ENCODE results near the gene VRTN.

Gene VRTN

DNA sequence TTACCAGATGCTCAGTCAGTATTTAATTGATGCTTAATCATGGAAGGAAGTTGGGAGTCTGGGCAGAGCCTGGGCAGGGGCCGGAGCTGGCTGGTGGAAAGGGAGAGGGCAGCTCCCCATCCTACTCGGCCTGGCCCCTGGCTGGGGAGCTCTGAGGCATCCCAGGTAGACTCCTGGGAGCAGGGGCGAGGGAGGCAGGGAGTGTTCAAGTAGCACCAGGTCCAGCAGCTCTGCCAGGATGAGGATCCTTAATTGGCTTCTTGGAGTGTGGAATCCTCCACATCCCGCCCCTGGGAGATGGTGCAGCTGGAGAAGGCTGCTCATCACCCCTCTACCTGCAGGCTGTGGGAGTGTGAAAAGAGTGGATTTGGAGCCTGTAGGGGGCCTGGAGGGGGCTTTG is 46.8 kb downstream of the VRTN start:
- DNase-seq: no peak

DNA sequence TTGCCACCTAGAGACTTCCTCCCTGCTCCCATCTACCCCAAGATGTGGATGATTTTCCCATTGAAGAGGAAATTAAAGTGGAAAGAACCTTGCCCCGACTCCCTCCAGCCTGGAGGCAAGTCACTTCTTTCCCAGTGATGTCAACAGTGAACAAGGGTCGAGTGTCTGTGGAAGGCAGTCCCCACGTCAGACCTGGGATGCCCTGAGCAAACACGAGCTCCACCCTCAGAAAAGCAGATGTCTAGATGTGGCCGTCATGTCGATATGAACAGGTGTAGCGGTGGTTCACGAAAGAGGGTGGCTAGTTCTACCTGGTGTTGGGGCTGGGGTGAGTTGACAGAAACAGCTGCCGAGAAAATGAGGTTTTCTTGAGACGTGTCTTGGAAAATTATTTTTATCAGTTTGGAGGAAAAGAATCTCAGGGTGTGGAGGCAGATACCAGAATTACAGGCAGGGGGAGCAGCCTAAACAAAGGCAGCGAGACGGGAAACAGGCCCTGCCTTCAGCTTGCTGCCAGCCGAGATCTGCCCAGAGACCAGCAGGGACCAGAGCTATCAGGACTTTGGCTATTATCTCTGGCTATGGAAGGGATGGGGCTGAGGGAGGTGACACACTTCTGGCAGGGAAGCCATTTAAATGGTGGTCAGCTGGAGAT is 51.9 kb downstream of the VRTN start:
- DNase-seq: no peak

DNA sequence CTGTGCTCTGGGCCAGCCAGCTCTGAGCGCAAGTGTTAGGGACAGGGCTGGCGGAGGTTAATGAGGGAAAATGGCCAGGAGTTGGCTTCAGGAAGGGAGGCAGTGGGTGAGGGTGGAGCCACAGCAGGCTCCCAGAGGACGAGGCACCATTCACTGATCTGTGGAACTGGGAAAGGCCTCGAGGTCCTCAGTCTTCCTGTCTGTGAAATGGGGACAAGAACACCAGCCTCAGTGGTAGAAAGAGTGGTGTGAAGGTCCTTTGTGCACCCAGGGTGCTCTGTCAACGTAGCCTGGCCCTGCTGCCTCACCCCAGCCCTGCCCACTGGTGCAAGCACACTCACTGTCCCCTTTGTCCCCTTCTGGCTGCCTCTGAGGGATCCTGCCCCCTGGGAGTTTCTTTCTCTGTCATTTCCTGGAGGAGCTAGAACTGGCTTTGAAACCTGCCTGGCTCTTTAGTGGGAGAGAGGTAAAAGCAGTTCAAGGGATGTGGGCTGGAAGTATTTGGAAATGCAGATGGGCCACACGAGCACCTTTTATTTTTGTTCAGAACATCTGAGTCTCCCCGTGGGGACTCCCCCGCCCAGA is 52.7 kb downstream of the VRTN start:
- DNase-seq: no peak

DNA sequence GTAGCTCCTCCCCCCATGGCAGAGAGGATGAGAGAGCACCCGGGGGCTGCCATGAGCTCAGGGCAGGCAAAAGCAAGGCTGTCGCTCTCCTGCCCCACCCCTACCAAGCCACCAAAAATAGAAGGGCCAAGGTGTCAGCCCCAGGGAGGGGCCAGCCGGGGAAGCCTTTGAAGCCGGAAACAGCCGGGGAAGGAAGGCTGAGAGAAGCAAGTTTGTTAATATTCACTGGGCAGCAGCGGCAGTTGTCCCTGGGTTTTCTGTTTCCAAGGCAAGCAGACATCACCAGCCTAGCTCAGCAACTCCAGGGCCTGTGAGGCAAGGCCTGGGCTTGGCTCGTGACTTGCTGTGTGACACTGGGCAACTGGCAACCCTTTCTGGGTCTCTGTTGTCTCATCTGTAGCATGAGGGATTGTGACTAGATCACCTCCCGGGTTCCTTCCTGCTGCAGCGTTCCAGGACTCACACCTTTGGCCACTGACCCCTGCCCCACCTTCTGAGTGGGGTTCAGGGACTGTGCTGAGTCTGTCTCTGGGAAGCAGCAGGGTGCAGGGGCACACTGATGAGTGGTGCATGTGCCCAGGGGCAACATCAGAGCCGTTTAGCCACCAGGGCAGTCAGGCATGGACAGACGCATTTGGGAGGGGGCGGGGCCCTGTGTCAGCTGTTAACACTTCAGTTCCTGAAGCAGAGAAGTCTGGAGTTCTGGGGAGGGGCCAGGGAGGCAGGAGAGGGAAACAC is 53.4 kb downstream of the VRTN start:
- DNase-seq: peak; percentile 84

DNA sequence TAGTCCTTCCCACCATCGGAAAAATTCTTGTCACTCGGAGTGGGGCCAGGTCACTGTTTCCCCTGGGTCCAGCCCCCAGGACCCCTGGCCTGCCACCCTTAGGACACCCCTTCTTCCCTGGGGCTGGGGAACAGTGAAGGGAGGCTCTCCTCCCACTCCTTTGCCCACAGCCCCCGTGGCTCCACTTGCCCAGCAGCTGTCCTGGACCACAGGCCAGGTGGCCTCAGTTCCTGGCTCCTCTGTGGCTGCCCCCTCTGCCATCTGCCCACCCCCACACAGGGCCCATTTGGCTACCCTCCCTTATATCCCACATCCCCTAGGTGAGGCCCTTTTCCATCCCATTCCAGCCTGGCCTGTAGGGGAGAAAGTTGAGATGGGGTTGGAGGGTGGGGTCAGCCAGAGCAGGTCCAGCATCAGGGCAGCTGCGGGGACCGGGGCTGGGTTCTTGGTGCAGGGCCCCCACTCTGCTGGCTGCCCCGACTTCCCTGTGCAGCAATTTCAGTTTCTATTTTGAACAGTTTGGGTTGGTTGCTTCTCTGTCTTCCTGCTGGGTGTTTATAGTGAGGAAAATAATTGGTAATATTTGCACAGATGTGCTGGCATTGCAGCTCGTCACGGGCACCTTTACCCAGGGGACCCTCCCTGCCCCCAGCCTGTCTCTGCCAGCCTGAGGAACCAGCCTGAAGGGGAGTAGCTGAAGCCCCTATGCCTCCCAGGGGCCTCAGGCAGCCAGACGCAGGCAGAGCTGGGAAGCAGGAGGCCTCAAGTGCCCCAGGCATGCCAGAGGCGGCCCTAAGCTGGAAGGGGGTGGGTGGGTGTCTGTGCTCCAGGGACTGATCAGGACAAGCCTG is 54.4 kb downstream of the VRTN start:
- DNase-seq: peak; percentile 44

DNA sequence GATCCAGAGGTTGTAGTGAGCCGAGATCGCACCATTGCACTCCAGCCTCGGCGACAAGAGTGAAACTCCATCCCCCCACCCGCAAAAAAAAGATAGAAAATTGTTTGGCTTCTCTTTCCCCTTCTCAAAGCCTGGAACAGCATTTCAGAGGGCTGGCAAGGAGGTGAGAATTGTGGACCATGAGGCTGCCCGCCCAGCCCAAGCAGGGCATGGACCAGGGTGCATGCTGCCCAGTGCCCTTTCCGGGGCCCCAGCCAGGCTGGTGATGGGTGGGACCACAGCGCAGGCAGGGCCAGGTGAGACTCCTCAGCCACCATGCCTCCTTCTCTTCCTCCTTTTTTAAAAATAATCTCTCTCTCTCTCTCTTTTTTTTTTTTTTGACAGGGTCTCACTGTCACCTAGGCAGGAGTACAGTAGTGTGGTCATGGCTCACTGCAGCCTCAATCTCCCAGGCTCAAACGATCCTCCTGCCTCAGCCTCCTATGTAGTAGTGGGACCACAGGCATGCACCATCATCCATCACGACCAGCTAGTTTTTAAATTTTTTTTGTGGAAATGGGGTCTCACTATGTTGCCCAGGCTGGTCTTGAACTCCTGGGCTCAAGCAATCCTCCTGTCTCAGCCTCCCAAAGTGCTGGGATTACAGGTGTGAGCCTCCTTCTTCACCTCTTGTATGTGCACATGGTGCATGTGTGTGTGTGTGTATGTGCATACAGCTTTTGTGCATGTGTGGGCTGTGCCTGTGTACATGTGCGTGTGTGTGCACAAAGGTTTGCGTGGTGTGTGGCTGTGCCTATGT is 55.5 kb downstream of the VRTN start:
- DNase-seq: no peak

DNA sequence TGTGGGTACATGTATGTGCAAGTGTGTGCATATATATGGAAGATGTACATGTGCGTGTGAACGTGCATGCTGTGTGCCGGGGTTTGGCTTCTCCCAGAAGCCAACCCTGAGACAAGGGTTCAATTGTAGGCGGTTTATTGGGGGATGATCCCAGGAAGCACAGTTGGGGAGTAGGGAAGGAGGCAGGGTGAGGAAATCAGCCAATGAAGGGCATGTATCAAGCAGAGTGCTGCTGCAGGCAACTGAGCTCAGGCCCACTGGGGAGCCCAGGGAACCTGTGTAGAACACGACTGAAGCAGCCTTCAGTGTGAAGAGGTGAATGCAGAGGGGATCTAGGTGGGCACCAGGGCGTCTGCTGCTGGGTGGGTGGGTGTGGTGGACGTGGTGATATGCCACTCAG is 56.2 kb downstream of the VRTN start:
- no peak for DNase-seq

DNA sequence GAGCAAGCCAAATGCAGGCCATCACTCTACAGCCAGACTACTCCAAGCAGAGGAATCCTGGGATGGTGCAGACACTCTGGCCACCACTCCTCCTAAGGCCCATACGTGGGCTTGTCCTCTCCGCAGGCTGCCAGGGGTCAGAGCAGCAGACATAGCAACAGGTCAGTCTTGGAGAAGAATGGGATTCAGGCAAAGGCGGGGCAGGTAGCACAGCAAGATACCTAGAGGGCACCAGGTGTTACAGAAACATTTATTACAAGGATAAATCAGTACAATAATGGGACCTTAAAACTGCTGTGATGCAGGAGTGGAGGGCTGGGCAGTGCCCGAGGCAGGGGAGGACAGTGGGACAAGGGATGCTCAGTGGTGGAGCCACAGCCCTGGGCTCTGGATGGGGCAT is 57.4 kb downstream of the VRTN start:
- no peak for DNase-seq

DNA sequence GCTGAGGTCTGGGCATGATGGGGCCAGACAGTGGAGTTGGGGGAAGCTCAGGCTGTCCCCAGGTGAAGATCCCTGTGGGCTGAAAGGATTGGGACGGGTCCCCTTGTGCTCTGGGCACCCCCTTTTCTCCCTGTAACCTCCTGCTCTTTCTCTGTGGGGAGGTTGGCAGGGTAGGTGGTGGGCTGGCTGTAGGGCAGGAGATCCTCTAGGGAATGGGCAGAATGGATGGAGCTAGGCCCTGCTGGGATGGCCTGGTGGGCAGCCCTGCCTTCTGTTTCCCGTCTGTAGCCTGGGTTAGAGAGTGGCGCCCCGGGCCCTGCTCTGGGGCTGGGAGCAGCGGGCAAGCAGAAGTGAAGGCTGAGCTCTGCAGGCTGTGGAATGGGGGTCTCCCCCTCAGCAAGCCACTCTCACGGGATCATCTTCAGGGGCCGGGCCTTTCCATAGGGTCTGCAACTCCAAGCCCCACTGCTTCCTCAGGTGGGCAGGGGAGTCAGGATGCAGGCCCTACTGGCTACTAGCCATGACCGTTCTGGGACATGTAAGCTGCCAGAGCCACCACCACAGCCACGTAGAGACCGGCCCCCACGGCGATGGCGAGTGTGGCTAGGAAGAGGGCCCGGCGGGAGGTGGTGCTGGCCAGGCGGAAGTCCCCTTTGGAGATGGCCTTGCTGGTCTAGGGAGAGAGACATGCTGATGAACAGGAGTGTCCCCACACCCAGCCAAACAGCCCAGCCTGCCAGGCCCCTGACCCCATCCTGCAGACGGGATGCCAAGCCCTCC is 58.9 kb downstream of the VRTN start:
- DNase-seq: no peak

DNA sequence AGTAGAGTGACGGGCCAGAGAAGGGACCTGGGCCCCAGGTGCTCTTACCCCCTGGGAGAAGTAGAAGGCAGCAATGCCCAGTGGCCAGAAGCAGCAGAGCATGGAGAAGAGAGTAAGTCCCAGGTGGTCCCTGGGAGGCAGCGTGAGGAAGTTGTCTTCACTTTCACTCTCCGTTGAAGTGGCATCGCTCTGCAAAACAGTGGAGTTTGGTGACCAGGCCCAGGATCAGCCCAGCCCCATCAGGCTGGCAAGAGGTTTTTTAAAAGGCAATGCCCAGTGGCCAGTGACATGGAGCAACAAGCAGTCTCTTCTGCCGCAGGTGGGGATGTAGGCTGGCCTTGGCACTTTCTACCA is 59.5 kb downstream of the VRTN start:
- DNase-seq: no peak

DNA sequence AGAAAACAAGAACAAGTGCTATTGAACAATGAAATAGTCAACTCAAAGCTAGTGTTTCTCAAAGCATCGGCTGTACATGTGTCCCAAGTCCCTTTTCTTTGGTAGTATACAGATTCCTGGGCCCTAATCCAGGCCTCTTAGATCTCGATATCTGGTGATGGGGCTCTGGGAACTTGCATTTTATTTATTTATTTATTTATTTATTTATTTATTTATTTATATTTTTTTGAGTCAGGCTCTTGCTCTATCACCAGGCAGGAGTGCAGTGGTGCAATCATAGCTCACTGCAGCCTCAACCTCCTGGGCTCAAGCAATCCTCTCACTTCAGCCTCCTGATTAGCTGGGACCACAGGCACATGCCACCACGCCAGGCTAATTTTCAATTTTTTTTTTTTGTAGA is 60.6 kb downstream of the VRTN start:
- DNase-seq: no peak

DNA sequence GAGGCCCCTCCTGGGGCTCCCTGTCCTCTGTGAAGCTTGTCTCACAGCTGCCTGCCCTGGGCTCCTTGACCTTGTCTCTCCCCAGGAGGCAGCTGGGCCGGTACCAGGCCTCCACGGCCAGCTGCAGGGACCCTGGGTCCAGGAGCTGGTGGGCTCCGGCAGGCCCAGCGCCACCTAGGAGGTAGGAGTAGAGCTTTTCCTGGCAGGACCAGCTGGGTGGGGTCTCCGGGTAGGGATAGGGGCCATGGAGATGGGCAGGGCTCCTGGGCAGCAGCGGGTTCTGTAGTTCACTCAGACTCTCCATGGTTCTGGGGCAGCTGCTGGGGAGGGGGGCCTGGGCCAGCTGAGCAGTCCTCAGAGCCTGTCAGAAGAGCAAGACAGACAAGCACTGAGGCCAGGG is 61.2 kb downstream of the VRTN start:
- no peak for DNase-seq
